Measurements from ENCODE around the gene GKN1. TPM values are rescaled to one million over a fixed set of nuclear protein-coding genes. Genes with fewer than 3 reads are reported as not detected.

GKN1 gene
- total and polyA plus RNA-seq, 4 donors: not detected

DNA sequence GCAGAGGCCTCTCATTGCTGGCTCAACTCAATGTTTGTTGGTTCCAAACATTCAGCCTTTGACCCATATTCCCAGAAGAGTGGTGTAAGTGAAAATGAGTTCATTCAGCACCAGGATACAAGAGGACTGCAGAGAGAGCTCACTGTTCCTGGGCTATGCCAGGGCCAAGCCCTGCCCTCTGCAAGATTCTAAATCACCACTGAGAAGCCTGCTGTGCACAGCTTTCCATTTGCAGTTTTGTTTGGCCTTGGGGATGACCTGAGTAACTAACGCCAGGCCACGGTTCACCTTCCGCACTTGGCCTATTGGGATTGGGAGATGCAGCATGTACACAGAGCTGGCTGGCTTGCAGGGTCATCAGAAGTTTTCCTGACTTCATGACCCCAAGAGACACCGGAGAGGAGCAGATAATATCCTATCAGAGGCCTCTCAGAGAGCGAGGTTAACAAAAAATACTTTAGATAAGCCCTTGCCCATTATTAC lies 12.6 kb downstream of the GKN1 start (continued):
- peak; percentile 56 for TF ChIP-seq HNF4G (IDR thresholded peaks at IDR 0.05)

DNA sequence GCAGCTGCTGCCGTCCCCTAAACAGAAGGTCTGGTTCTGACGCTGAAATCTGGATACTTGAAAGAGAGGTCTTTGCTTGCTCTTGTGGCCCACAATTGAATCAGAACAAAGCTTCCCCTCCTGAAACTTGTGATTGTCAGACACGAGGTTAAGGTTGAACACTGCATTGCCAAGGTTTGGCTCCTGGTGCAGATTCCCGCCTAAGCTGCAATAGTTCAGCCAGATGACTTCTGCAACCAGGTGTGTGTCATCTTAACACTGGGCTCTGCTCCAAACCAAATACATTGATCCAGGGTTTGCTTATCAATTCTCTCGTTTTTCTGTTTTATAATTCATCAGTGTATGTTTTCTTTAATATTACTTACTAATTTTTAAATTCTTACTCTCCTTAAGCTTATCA lies 14.6 kb downstream of the GKN1 start:
- DNase-seq (ENCODE audit: low spot score): no peak
- 27% methylated on average over 5 of the region's 5 CpGs for WGBS
- Histone ChIP-seq H3K4me1 (ENCODE audit: control insufficient read depth in 4 of 4, insufficient read depth in 4 of 4, low read length in 3 of 4) (peaks cover 5 to 25% (median 17%) of the 10 kb centered on the region in 4 donors), H3K4me3 (ENCODE audit: low read depth in 1 of 3, low read length in 3 of 3) (no peak overlapping the region), H3K9ac (ENCODE audit: low read depth in 1 of 2, low read length in 2 of 2) (peak overlapping the region in 1 of 2 donors; percentile 22), H3K27me3 (ENCODE audit: control insufficient read depth in 4 of 4, insufficient read depth in 4 of 4, low read length in 3 of 4) (no peaks in the 10 kb centered on the region), H3K9me3 (ENCODE audit: control insufficient read depth in 4 of 4, low read length in 3 of 4) (no peaks in the 10 kb centered on the region), H3K27ac (ENCODE audit: low read depth in 1 of 2, low read length in 2 of 2) (peak overlapping the region in 1 of 2 donors; percentile 28), H3K36me3 (ENCODE audit: control insufficient read depth in 4 of 4, insufficient read depth in 3 of 4, low read depth in 1 of 4, low read length in 3 of 4) (no peaks in the 10 kb centered on the region)
- peak; percentile 62 for TF ChIP-seq ZBTB33 (IDR thresholded peaks at IDR 0.05)
- no peak for TF ChIP-seq CTCF (IDR thresholded peaks at IDR 0.05; ENCODE audit: low read depth, low read length, missing input control)
- peak; percentile 92 for TF ChIP-seq REST (IDR thresholded peaks at IDR 0.05)
- TF ChIP-seq FOXA2 (IDR thresholded peaks at IDR 0.05): peak; percentile 34
- no peak for TF ChIP-seq RAD21 (IDR thresholded peaks at IDR 0.05)
- TF ChIP-seq NR2F2 (IDR thresholded peaks at IDR 0.05): no peak
- peak; percentile 38 to 75 for TF ChIP-seq HNF4A (conservative IDR thresholded peaks at IDR 0.05)
- TF ChIP-seq JUND (IDR thresholded peaks at IDR 0.05): peak; percentile 33 to 76
- TF ChIP-seq EGR1 (IDR thresholded peaks at IDR 0.05; ENCODE audit: low read depth in 2 of 2): no peak
- peak; percentile 65 for TF ChIP-seq ATF3 (IDR thresholded peaks at IDR 0.05)
- TF ChIP-seq FOXA1 (IDR thresholded peaks at IDR 0.05): no peak
- no peak for TF ChIP-seq TAF1 (conservative IDR thresholded peaks at IDR 0.05)
- peak; percentile 61 for TF ChIP-seq YY1 (IDR thresholded peaks at IDR 0.05)
- peak; percentile 31 for TF ChIP-seq SP1 (IDR thresholded peaks at IDR 0.05)
- no peak for TF ChIP-seq HNF4G (IDR thresholded peaks at IDR 0.05)
- peak; percentile 60 to 91 for TF ChIP-seq RXRA (IDR thresholded peaks at IDR 0.05)
- no peak for TF ChIP-seq GABPA (IDR thresholded peaks at IDR 0.05 in 1 of 2, conservative IDR thresholded peaks at IDR 0.05 in 1 of 2)
- TF ChIP-seq MAX (IDR thresholded peaks at IDR 0.05): peak; percentile 80
